AG08396 (cell line): Measurements from ENCODE around the gene OR4K15.
"Not testable (repeated sequence)": the region's sequence is repeated elsewhere in the genome, so short reads cannot be mapped to it uniquely, and the experiment has no call there.

Source experiments
- DNase-seq: peaks from one replicate; pipeline ENCODE4 v3.0.0; 2012; ENCODE audit warnings: low spot score, mixed read lengths

Gene OR4K15, protein sequence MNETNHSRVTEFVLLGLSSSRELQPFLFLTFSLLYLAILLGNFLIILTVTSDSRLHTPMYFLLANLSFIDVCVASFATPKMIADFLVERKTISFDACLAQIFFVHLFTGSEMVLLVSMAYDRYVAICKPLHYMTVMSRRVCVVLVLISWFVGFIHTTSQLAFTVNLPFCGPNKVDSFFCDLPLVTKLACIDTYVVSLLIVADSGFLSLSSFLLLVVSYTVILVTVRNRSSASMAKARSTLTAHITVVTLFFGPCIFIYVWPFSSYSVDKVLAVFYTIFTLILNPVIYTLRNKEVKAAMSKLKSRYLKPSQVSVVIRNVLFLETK

DNA sequence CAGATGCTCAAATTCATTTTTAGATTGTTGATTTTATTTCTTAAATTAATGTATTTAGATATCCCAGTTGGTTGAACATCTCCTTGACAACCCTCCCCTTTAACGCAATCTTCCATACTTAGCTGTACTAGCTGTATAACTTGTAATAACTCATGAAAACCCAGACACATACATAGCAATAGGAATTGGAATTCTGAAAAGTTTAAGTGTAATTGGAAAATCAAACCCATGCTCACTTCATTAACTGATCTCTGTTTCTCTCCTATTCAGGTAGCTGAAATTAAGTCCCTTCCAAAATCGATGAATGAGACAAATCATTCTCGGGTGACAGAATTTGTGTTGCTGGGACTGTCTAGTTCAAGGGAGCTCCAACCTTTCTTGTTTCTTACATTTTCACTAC, at the start of gene OR4K15:
TSS of gene OR4K15 (plus strand) at position 301 of the 400 bp plus-strand sequence. CDS start at position 301, 0 bp downstream.
- DNase-seq: no peak

- DNase-seq: no peak
These were observed 44.8 kb upstream of the OR4K15 start, which contains the start of gene OR4K1 for GRCh38 chr14:19930617-19931016. Gene OR4K1 (plus strand): TSS chr14:19930917. CDS start chr14:19935667, 4,750 bp downstream.

- no peak for DNase-seq
These were observed 33.7 kb upstream of the OR4K15 start for GRCh38 chr14:19941668-19942067.

- no peak for DNase-seq
These were observed 27.8 kb upstream of the OR4K15 start for GRCh38 chr14:19947413-19948090.

- no peak for DNase-seq
These were observed 26.2 kb upstream of the OR4K15 start for GRCh38 chr14:19949218-19949617.

DNA sequence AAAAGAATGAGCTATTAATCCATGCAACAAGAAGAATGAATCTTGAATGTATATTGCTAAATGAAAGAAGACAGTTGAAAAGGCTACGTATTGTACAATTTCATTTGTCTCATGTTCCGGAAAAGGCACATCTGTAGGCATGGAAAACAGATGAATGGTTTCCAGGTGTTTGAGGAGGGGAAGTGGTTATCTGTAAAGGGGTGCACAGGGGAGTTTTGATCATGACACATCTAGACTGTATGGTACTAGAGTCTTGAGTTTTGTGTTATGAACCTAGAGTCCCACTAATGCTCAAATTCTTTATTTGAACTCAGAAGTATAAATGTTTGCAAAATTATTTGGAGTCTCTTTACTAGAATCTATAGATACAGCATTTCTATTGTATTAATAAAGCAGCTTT, 5.7 kb upstream of the OR4K15 start:
- not testable (repeated sequence) for DNase-seq

DNA sequence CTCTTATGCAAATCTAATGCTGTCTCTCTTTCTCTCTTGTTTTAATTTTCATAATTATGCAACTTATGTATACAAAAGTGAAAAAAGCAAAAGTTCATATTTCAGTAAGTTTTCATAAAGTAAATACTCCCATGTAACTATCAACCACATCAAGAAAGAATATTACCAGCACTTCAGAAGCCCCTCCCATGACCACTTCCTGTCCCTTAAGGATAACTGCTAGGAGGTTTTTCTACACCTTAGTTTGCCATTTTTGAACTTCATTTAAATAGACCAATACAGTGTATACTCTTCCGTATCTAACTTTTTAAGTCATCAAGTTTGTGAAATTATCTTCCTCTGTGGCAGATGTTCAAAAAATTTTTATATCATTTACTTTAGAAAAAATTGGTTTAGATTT, 547 bp upstream of the OR4K15 start:
- no peak for DNase-seq

GRCh38 chr14:19993438-19993837, 18.0 kb downstream of the OR4K15 start:
- DNase-seq: no peak

- DNase-seq: no peak
These were observed 26.5 kb downstream of the OR4K15 start, which contains the start of gene OR4Q2 for GRCh38 chr14:20001863-20002262. Gene OR4Q2 (plus strand): TSS chr14:20002163.

DNA sequence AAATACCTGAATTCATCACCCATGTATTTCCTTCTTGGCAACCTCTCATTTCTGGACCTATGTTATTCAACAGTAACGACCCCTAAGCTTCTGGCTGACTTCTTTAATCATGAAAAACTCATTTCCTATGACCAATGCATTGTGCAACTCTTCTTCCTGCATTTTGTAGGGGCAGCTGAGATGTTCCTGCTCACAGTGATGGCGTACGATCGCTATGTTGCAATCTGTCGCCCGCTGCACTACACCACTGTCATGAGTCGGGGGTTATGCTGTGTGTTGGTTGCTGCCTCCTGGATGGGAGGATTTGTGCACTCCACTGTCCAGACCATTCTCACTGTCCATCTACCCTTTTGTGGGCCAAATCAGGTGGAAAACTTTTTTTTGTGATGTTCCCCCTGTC, 26.9 kb downstream of the OR4K15 start:
- no peak for DNase-seq

DNA sequence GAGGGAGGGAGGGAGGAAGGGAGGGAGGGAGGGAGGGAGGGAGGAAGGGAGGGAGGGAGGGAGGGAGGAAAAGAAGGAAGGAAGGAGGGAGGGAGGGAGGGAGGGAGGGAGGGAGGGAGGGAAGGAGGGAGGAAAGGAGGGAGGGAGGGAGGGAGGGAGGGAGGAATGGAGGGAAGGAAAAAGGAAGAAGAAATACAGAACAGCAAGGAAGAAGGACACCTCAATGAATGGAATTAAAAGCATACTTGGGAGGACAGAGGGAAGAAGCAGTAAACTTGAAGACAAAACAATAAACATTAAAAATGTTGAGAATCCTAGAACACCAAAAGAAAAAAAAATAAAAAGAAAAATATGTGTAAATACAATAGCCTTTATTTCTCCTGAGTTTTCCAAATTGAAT, 32.8 kb downstream of the OR4K15 start:
- DNase-seq: no peak

- no peak for DNase-seq
These were observed 44.0 kb downstream of the OR4K15 start, which contains the start of gene OR4K14 for GRCh38 chr14:20019257-20019865. Gene OR4K14 (minus strand): TSS chr14:20019307. CDS start chr14:20015193, 4,114 bp downstream.
